Liver (tissue), 3 donors: ENCODE data around the gene OGG1.

Experiments
- CTCF ChIP-seq: fragments of 150-350 bp; IDR thresholded peaks from 2 replicates; pipeline ENCODE4 v1.5.1; 2017; ENCODE audit warnings: improper control_type of control experiment, low read depth, low read length; ENCODE audit not compliant: missing input control
- EGR1 ChIP-seq, 2 donors: IDR thresholded peaks; 2 replicates each; pipeline ENCODE4 v1.6.1; 2016 to 2018; ENCODE audit warnings: antibody characterized with exemption in 2 of 2, low read depth in 2 of 2
- GABPA ChIP-seq, 2 donors: IDR thresholded peaks in 1 of 2; conservative IDR thresholded peaks in 1 of 2; 2 replicates each; pipeline ENCODE4 v1.6.1; 2016; ENCODE audit warnings: antibody characterized with exemption in 2 of 2, mild to moderate bottlenecking in 1 of 2, moderate library complexity in 1 of 2
- JUND ChIP-seq, 2 donors: IDR thresholded peaks; 2 replicates each; pipeline ENCODE4 v1.6.1; 2016; ENCODE audit warnings: antibody characterized with exemption in 2 of 2
- RAD21 ChIP-seq, 2 donors: IDR thresholded peaks; 2 replicates each; pipeline ENCODE4 v1.6.1; 2016; ENCODE audit warnings: antibody characterized with exemption in 2 of 2, mild to moderate bottlenecking in 2 of 2
- SP1 ChIP-seq: IDR thresholded peaks from 2 replicates; pipeline ENCODE4 v1.6.1; 2018; ENCODE audit warnings: antibody characterized with exemption, mild to moderate bottlenecking
- YY1 ChIP-seq: IDR thresholded peaks from 2 replicates; pipeline ENCODE4 v1.6.1; 2016; ENCODE audit warnings: antibody characterized with exemption, mild to moderate bottlenecking
- ZBTB33 ChIP-seq: IDR thresholded peaks from 2 replicates; pipeline ENCODE4 v1.6.1; 2016; ENCODE audit warnings: antibody characterized with exemption
- TF ChIP-seq, protein P1 (sequence below): IDR thresholded peaks from 2 replicates; pipeline ENCODE4 v1.6.1; 2016; ENCODE audit warnings: antibody characterized with exemption, mild to moderate bottlenecking
- donor health status: healthy.
- donor health status: healthy.

GRCh38 chr3:9746330-9746729 lies 3.4 kb upstream of the OGG1 start:
- no peak for TF ChIP-seq CTCF
- TF ChIP-seq ZBTB33: no peak
- TF ChIP-seq, protein P1, sequence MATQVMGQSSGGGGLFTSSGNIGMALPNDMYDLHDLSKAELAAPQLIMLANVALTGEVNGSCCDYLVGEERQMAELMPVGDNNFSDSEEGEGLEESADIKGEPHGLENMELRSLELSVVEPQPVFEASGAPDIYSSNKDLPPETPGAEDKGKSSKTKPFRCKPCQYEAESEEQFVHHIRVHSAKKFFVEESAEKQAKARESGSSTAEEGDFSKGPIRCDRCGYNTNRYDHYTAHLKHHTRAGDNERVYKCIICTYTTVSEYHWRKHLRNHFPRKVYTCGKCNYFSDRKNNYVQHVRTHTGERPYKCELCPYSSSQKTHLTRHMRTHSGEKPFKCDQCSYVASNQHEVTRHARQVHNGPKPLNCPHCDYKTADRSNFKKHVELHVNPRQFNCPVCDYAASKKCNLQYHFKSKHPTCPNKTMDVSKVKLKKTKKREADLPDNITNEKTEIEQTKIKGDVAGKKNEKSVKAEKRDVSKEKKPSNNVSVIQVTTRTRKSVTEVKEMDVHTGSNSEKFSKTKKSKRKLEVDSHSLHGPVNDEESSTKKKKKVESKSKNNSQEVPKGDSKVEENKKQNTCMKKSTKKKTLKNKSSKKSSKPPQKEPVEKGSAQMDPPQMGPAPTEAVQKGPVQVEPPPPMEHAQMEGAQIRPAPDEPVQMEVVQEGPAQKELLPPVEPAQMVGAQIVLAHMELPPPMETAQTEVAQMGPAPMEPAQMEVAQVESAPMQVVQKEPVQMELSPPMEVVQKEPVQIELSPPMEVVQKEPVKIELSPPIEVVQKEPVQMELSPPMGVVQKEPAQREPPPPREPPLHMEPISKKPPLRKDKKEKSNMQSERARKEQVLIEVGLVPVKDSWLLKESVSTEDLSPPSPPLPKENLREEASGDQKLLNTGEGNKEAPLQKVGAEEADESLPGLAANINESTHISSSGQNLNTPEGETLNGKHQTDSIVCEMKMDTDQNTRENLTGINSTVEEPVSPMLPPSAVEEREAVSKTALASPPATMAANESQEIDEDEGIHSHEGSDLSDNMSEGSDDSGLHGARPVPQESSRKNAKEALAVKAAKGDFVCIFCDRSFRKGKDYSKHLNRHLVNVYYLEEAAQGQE: no peak
- no peak for TF ChIP-seq RAD21 (IDR thresholded peaks at IDR 0.05)
- no peak for TF ChIP-seq GABPA (IDR thresholded peaks at IDR 0.05 in 1 of 2, conservative IDR thresholded peaks at IDR 0.05 in 1 of 2)
- TF ChIP-seq YY1: no peak
- TF ChIP-seq SP1: no peak
- no peak for TF ChIP-seq EGR1 (IDR thresholded peaks at IDR 0.05; ENCODE audit: low read depth in 2 of 2)
- TF ChIP-seq JUND (IDR thresholded peaks at IDR 0.05): no peak
